Trophoblast cell (in vitro differentiated cells and primary cell): ENCODE measurements around the gene GSN.

ENCODE experiments used
- DNase-seq, 2 donors: peaks; one replicate each; pipeline ENCODE4 v3.0.0-alpha.2; 2016
- H2AFZ ChIP-seq: 2 replicates; pipeline ENCODE4 v1.6.1; 2013; ENCODE audit warnings: low read length, moderate library complexity, mild to moderate bottlenecking; ENCODE audit not compliant: insufficient read depth, poor library complexity
- H2AK5ac ChIP-seq: 2 replicates; pipeline ENCODE4 v1.6.1; 2013; ENCODE audit warnings: mild to moderate bottlenecking, low read length
- H2BK120ac ChIP-seq: 2 replicates; pipeline ENCODE4 v1.6.1; 2013; ENCODE audit warnings: low read length, mild to moderate bottlenecking, moderate library complexity; ENCODE audit not compliant: insufficient read depth, poor library complexity
- H2BK12ac ChIP-seq: 2 replicates; pipeline ENCODE4 v1.6.1; 2013; ENCODE audit warnings: mild to moderate bottlenecking, low read length, moderate library complexity
- H2BK5ac ChIP-seq: 2 replicates; pipeline ENCODE4 v1.6.1; 2013; ENCODE audit warnings: low read length, low read depth, moderate library complexity, mild to moderate bottlenecking; ENCODE audit not compliant: poor library complexity
- H3K14ac ChIP-seq: 2 replicates; pipeline ENCODE4 v1.6.1; 2013; ENCODE audit warnings: mild to moderate bottlenecking, low read length
- H3K18ac ChIP-seq: 2 replicates; pipeline ENCODE4 v1.6.1; 2013; ENCODE audit warnings: mild to moderate bottlenecking, low read length
- H3K23ac ChIP-seq: 2 replicates; pipeline ENCODE4 v1.6.1; 2013; ENCODE audit warnings: low read length
- H3K27ac ChIP-seq: 2 replicates; pipeline ENCODE4 v1.5.1; 2013; ENCODE audit warnings: low read depth, mild to moderate bottlenecking, inconsistent platforms, low read length, moderate library complexity
- H3K27me3 ChIP-seq: 2 replicates; pipeline ENCODE4 v1.6.1; 2013; ENCODE audit warnings: inconsistent platforms, mild to moderate bottlenecking, low read length, moderate library complexity; ENCODE audit not compliant: insufficient read depth
- H3K36me3 ChIP-seq, 2 experiments: 1 replicate in 1 of 2; 2 replicates in 1 of 2; pipeline ENCODE4 v1.6.1; 2013; ENCODE audit warnings: low read length in 2 of 2, mild to moderate bottlenecking in 2 of 2, moderate library complexity in 1 of 2; ENCODE audit not compliant: insufficient read depth in 2 of 2, control insufficient read depth in 1 of 2
- H3K4ac ChIP-seq: 2 replicates; pipeline ENCODE4 v1.6.1; 2013; ENCODE audit warnings: low read depth, mild to moderate bottlenecking, low read length, moderate library complexity
- H3K4me1 ChIP-seq, 2 experiments: 1 replicate in 1 of 2; 2 replicates in 1 of 2; pipeline ENCODE4 v1.6.1; 2013; ENCODE audit warnings: low read length in 2 of 2, mild to moderate bottlenecking in 2 of 2, moderate library complexity in 1 of 2; ENCODE audit not compliant: insufficient read depth in 2 of 2, control insufficient read depth in 1 of 2
- H3K4me2 ChIP-seq: 2 replicates; pipeline ENCODE4 v1.6.1; 2013; ENCODE audit warnings: inconsistent platforms, mild to moderate bottlenecking, low read length, moderate library complexity
- H3K4me3 ChIP-seq: 2 replicates; pipeline ENCODE4 v1.5.1; 2013; ENCODE audit warnings: mild to moderate bottlenecking, low read depth, low read length, inconsistent platforms
- H3K79me1 ChIP-seq: one replicate; pipeline ENCODE4 v1.6.1; 2013; ENCODE audit warnings: low read length
- H3K79me2 ChIP-seq: 2 replicates; pipeline ENCODE4 v1.6.1; 2013; ENCODE audit warnings: low read length, mild to moderate bottlenecking; ENCODE audit not compliant: control insufficient read depth, insufficient read depth, poor library complexity
- H3K9ac ChIP-seq: 2 replicates; pipeline ENCODE4 v1.6.1; 2013; ENCODE audit warnings: mild to moderate bottlenecking, low read length
- H3K9me3 ChIP-seq: 2 replicates; pipeline ENCODE4 v1.6.1; 2013; ENCODE audit warnings: low read depth, mild to moderate bottlenecking, control low read depth, inconsistent platforms, low read length; ENCODE audit not compliant: insufficient read depth
- H4K12ac ChIP-seq: 2 replicates; pipeline ENCODE4 v1.6.1; 2013; ENCODE audit warnings: low read depth, mild to moderate bottlenecking, low read length, moderate library complexity
- H4K8ac ChIP-seq: 2 replicates; pipeline ENCODE4 v1.6.1; 2013; ENCODE audit warnings: low read depth, mild to moderate bottlenecking, low read length, moderate library complexity
- H4K91ac ChIP-seq: one replicate; pipeline ENCODE4 v1.6.1; 2013; ENCODE audit warnings: low read depth, mild to moderate bottlenecking, low read length, moderate library complexity
- WGBS: extraction: QIAGEN DNeasy Blood & Tissue Kit; methylation state at CpG from one replicate; pipeline ENCODE4 v1.1.7; 2013; ENCODE audit warnings: missing lambda C conversion rate; ENCODE audit not compliant: insufficient read length, insufficient coverage; ENCODE audit errors: extremely low coverage; 5-methylcytosine and 5-hydroxymethylcytosine counted together

The GSN gene

DNA sequence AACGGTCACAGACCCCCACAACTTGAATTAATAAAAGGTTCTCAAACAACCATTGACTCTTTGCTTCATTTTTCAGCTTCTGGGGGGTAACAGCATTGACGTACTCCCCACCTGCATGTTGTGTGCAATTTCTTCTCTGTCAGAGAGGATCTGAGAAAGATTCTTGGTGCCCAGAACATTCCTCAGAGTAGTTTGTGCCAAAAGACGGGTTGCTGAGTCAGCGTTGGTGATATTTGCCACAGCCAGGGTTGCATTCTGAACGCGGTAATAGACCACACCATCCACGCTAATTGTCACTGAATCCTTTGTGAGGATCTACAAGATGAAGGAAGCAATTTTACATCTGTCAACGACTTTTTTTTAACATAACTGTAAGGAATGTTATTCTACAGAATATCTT, 81.0 kb downstream of the GSN start:
- Histone ChIP-seq H3K9ac (no peak overlapping the region), H3K36me3 (peaks cover 23 to 58% of the 10 kb centered on the region in 2 experiments), H3K4ac (no peak overlapping the region), H2AFZ (no peak overlapping the region), H4K91ac (no peak overlapping the region), H3K23ac (no peak overlapping the region), H3K27me3 (no peaks in the 10 kb centered on the region), H4K12ac (no peak overlapping the region), H3K79me1 (no peaks in the 10 kb centered on the region), H2BK120ac (no peak overlapping the region), H3K14ac (no peak overlapping the region), H2BK12ac (no peak overlapping the region), H3K79me2 (no peaks in the 10 kb centered on the region), H2BK5ac (no peak overlapping the region), H3K27ac (no peak overlapping the region), H4K8ac (no peak overlapping the region), H3K4me1 (no peaks in the 10 kb centered on the region), H3K4me2 (no peak overlapping the region), H3K9me3 (no peaks in the 10 kb centered on the region), H3K4me3 (no peak overlapping the region), H3K18ac (no peak overlapping the region), H2AK5ac (no peak overlapping the region)
- no CpG with 5 or more reads among the region's 8 CpGs for WGBS
- no peak for DNase-seq

DNA sequence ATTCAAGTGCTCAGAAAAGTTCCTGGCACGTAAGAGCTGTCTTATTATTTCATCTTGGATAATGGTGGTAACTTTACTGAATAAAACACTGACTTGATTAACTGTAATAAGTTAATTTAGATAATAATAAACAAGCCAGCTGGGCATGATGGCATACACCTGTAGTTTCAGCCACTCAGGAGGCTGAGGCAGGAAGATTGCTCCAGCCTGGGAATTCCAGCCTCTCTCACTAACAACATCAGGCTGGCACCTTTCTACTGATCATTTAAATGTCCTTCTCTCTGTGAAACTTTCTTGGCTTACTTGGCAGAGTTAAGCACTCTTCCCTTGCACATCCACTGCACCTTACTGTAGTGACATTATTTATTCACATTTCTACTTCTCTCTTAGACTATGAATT, 82.1 kb downstream of the GSN start:
- Histone ChIP-seq H2AFZ (no peak overlapping the region), H3K79me1 (no peaks in the 10 kb centered on the region), H3K14ac (no peak overlapping the region), H3K79me2 (no peaks in the 10 kb centered on the region), H3K36me3 (peaks cover 26 to 56% of the 10 kb centered on the region in 2 experiments), H4K8ac (no peak overlapping the region), H2BK5ac (no peak overlapping the region), H3K27ac (no peak overlapping the region), H3K9me3 (no peaks in the 10 kb centered on the region), H3K9ac (no peak overlapping the region), H3K4me1 (no peaks in the 10 kb centered on the region), H3K18ac (no peak overlapping the region), H3K27me3 (no peaks in the 10 kb centered on the region), H2BK120ac (no peak overlapping the region), H4K12ac (no peak overlapping the region), H3K4me3 (no peak overlapping the region), H3K4me2 (no peak overlapping the region), H2BK12ac (no peak overlapping the region), H3K4ac (no peak overlapping the region), H4K91ac (no peak overlapping the region), H2AK5ac (no peak overlapping the region), H3K23ac (no peak overlapping the region)
- WGBS, result no CpG with 5 or more reads among the region's 1 CpG
- no peak for DNase-seq

DNA sequence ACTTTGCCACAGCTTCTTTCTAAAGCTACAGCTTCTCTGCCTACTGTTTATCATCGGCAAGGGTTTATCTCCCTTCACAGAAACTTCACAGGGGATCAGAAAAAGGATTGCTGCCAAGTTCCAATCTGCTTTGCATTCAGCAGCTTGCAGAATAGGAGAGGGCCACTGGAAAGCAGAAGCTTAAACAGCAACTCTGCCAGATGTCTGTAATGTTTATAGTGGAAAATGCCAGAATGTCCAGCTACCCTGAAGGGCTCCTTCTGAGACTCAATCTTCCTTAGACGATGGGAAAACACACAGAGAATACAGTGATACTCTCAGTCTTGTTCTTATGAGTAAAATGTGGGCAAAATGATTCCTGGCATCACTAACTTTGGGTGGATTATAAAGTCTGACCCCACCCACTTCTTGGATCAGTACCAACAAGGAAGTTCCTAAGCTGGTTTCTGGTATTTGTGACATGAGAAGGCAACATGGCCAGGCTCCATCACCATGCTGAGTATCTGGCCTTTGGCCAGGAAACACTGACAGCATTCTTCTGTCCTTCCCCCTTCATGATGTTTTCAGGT, 83.1 kb downstream of the GSN start:
- H3K9ac ChIP-seq, result no peak overlapping the region
- no peaks in the 10 kb centered on the region for H3K27me3 ChIP-seq
- no peak overlapping the region for H3K4ac ChIP-seq
- no peaks in the 10 kb centered on the region for H3K79me1 ChIP-seq
- no CpG with 5 or more reads among the region's 2 CpGs for WGBS
- no peaks in the 10 kb centered on the region for H3K4me1 ChIP-seq
- no peak overlapping the region for H3K27ac ChIP-seq
- H3K14ac ChIP-seq, result no peak overlapping the region
- H4K8ac ChIP-seq, result no peak overlapping the region
- H4K91ac ChIP-seq, result no peak overlapping the region
- H4K12ac ChIP-seq, result no peak overlapping the region
- no peak overlapping the region for H3K4me3 ChIP-seq
- H3K79me2 ChIP-seq, result no peaks in the 10 kb centered on the region
- H2BK12ac ChIP-seq, result no peak overlapping the region
- DNase-seq, result peak in 1 of 2 donors; percentile 13
- no peak overlapping the region for H2AFZ ChIP-seq
- H3K9me3 ChIP-seq, result no peaks in the 10 kb centered on the region
- H2BK120ac ChIP-seq, result no peak overlapping the region
- no peak overlapping the region for H2BK5ac ChIP-seq
- H3K23ac ChIP-seq, result no peak overlapping the region
- H3K18ac ChIP-seq, result no peak overlapping the region
- no peak overlapping the region for H3K4me2 ChIP-seq
- no peak overlapping the region for H2AK5ac ChIP-seq
- peaks cover 24 to 55% of the 10 kb centered on the region in 2 experiments for H3K36me3 ChIP-seq

DNA sequence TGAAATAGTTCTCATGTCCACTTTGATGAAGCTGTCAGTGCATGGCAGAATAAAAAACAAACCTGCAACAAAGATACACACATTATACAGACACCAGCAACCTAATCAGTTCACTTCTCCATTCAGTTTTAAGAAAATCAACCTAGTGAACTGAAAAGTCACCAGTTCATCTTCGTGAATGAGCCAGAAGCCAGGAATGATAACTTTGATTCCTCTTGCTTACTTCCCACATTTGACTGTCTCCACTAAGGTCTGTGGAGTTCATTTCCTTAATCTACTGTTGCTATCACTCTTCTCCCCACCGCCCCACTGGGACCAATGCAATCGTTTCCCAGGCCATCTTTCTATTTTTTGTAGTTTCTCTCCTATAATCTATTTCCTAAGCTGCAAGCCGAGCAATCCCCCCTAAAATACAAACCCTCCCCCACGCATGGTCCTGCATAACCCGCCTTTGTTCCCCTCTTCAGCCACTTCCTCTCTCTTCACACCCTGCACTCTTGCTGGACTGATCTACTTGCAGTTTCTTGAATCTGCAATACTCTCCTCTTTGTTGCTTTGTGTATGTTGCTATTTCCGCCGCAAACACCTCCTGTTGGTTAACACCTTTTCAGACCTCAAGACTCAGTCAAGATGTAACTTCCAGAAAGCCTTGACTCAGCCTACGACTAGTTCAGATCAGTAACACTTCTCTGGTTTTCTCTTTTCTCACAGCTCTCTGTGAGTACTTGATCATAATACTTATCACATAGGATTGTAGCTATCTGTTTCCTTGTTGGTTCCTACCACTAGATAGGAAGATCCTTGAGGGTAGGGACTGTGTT, 85.5 kb downstream of the GSN start:
- Histone ChIP-seq H3K27me3 (no peaks in the 10 kb centered on the region), H4K91ac (no peak overlapping the region), H3K79me2 (peaks cover 2% of the 10 kb centered on the region), H2BK5ac (no peak overlapping the region), H3K4me1 (no peaks in the 10 kb centered on the region), H2BK12ac (no peak overlapping the region), H2AFZ (no peak overlapping the region), H3K27ac (no peak overlapping the region), H3K79me1 (no peaks in the 10 kb centered on the region), H4K12ac (no peak overlapping the region), H3K4me2 (no peak overlapping the region), H3K9ac (no peak overlapping the region), H2BK120ac (no peak overlapping the region), H3K14ac (no peak overlapping the region), H3K18ac (no peak overlapping the region), H3K9me3 (no peaks in the 10 kb centered on the region), H3K23ac (no peak overlapping the region), H2AK5ac (no peak overlapping the region), H4K8ac (no peak overlapping the region), H3K4ac (no peak overlapping the region), H3K4me3 (no peak overlapping the region), H3K36me3 (peaks cover 22 to 48% of the 10 kb centered on the region in 2 experiments)
- no CpG with 5 or more reads among the region's 9 CpGs for WGBS
- DNase-seq, result no peak
